Stomach (tissue), 9 donors: ENCODE data around the gene PRDX3. TPM values are rescaled to one million over a fixed set of nuclear protein-coding genes. Genes with fewer than 3 reads are reported as not detected.

Experiments
- DNase-seq, 2 donors: peaks; one replicate each; pipeline versions ENCODE4 v3.0.0 to v3.0.0-alpha.2; 2013 to 2019
- H3K27ac ChIP-seq, 5 donors: fragments of 200-600 bp in 4 of 5; sonication (generic) in 4 of 5; one replicate each; pipeline ENCODE4 v1.5.1; 2013 to 2019; ENCODE audit warnings: mild to moderate bottlenecking in 1 of 5, moderate library complexity in 1 of 5
- H3K27me3 ChIP-seq, 3 donors: fragments of 200-600 bp; sonication (generic); one replicate each; pipeline ENCODE4 v1.5.1; 2017 to 2019; ENCODE audit warnings: mixed run types in 1 of 3
- H3K36me3 ChIP-seq, 4 donors: fragments of 200-600 bp; sonication (generic); 1 replicate in 3 of 4; 2 replicates in 1 of 4; pipeline ENCODE4 v1.5.1; 2016 to 2019
- H3K4me1 ChIP-seq, 4 donors: fragments of 200-600 bp; sonication (generic); one replicate each; pipeline ENCODE4 v1.5.1; 2016 to 2019
- H3K4me3 ChIP-seq, 4 donors: fragments of 200-600 bp; sonication (generic) in 3 of 4; one replicate each; pipeline ENCODE4 v1.5.1; 2016 to 2019; ENCODE audit warnings: mild to moderate bottlenecking in 1 of 4
- H3K9me3 ChIP-seq, 4 donors: fragments of 200-600 bp; sonication (generic); one replicate each; pipeline ENCODE4 v1.5.1; 2016 to 2019
- CTCF ChIP-seq, 7 experiments: fragments of 450-650 bp in 4 of 7; fragments of 200-600 bp in 3 of 7; sonication (generic) in 3 of 7; IDR thresholded peaks; one replicate each; pipeline ENCODE4 v1.5.1; 2016 to 2019; ENCODE audit warnings: antibody characterized with exemption in 7 of 7, control low read depth in 2 of 7, mild to moderate bottlenecking in 1 of 7
- EP300 ChIP-seq: sonication (generic); formaldehyde crosslinking; IDR thresholded peaks from one replicate; pipeline ENCODE4 v1.6.1; 2017; ENCODE audit warnings: antibody characterized with exemption
- POLR2A ChIP-seq, 4 donors: fragments of 450-650 bp; IDR thresholded peaks; one replicate each; pipeline ENCODE4 v1.6.1; 2016; ENCODE audit warnings: antibody characterized with exemption in 4 of 4, control low read depth in 2 of 4, mild to moderate bottlenecking in 1 of 4, moderate library complexity in 1 of 4
- POLR2AphosphoS5 ChIP-seq, 3 donors: sonication (generic); formaldehyde crosslinking; IDR thresholded peaks; one replicate each; pipeline ENCODE4 v1.6.1; 2016; ENCODE audit warnings: antibody characterized with exemption in 3 of 3
- WGBS, 5 donors: extraction: QIAGEN DNeasy Blood & Tissue Kit in 3 of 5; methylation state at CpG; one replicate each; pipeline versions ENCODE4 v1.1.5 to v1.1.7; 2013 to 2018; 5-methylcytosine and 5-hydroxymethylcytosine counted together
- intact Hi-C: fragments of 100-400 bp; cut with DNase I; formaldehyde crosslinking; loops from one replicate; pipeline ENCODE4 v1.15.1; 2023; ENCODE audit warnings: low total_unique reads
- polyA plus RNA-seq, 3 donors: library from polyadenylated mRNA; stranded (reverse); fragments of 200-250 nt; gene quantifications; one replicate each; pipeline ENCODE4 v1.2.3, GENCODE V29; 2013
- total RNA-seq, 5 donors: library from RNA; depleted of rRNA; stranded (reverse); fragments of >200 nt; gene quantifications; one replicate each; pipeline versions ENCODE4 v1.1.0 to v1.2.3, GENCODE V29; 2014 to 2016
- donor health status: healthy with polysubstance abuse.
- donor health status: Bipolar disorder and iron deficiency.
- donor health status: healthy.

PRDX3 gene
- total and polyA plus RNA-seq, 8 donors: 11.9 to 163 (median 118) TPM

GRCh38 chr10:119166564-119166963, 12.0 kb downstream of the PRDX3 start:
- peak overlapping the region in 1 of 4 donors; percentile 82 for H3K4me3 ChIP-seq
- TF ChIP-seq EP300 (no peak), POLR2AphosphoS5 (IDR thresholded peaks at IDR 0.05) (no peak), CTCF (IDR thresholded peaks at IDR 0.05) (no peak), POLR2A (IDR thresholded peaks at IDR 0.05) (no peak)
- H3K4me1 ChIP-seq: peaks cover 0 to 33% (median 22%) of the 10 kb centered on the region in 4 donors
- peaks cover 36 to 48% (median 45%) of the 10 kb centered on the region in 4 donors for H3K36me3 ChIP-seq
- DNase-seq: no peak
- H3K27ac ChIP-seq: peak overlapping the region in 4 of 5 donors; percentile 87 to 92 (median 91)
- 64 to 71% (median 69%) methylated on average over 8 of the region's 8 CpGs for WGBS, 5 donors
- intact Hi-C loops: no loop called here
- no peaks in the 10 kb centered on the region for H3K9me3 ChIP-seq
- no peaks in the 10 kb centered on the region for H3K27me3 ChIP-seq

- Histone ChIP-seq H3K27me3 (no peaks in the 10 kb centered on the region), H3K9me3 (no peaks in the 10 kb centered on the region), H3K36me3 (peaks cover 32 to 45% (median 42%) of the 10 kb centered on the region in 4 donors), H3K27ac (peak overlapping the region; percentile 83 to 92 (median 90)), H3K4me1 (peaks cover 0 to 36% (median 24%) of the 10 kb centered on the region in 4 donors), H3K4me3 (peak overlapping the region; percentile 72 to 89 (median 80))
- WGBS, 5 donors: 64 to 69% (median 67%) methylated on average over 7 of the region's 7 CpGs
- DNase-seq: no peak
- intact Hi-C loops: no loop called here
- TF ChIP-seq EP300 (no peak), POLR2AphosphoS5 (IDR thresholded peaks at IDR 0.05) (no peak), CTCF (IDR thresholded peaks at IDR 0.05) (no peak), POLR2A (IDR thresholded peaks at IDR 0.05) (no peak)
Observed at GRCh38 chr10:119166118-119166500, 12.5 kb downstream of the PRDX3 start.

- peak within 1 kb of the TSS; percentile 72 to 89 (median 80) for H3K4me3 ChIP-seq
- no peak for TF ChIP-seq POLR2A (IDR thresholded peaks at IDR 0.05)
- no peak for TF ChIP-seq EP300
- peak in 2 of 3 donors; percentile 65 to 81 for TF ChIP-seq POLR2AphosphoS5 (IDR thresholded peaks at IDR 0.05)
- TF ChIP-seq CTCF (IDR thresholded peaks at IDR 0.05): no peak
- WGBS, 5 donors: 0 to 2% (median 1%) methylated on average over 29 to 90 of the region's 90 CpGs
- H3K27ac ChIP-seq: peak within 1 kb of the TSS; percentile 83 to 92 (median 90)
- H3K4me1 ChIP-seq: peaks cover 0 to 36% (median 24%) of the 10 kb centered on the region in 4 donors
- no peaks in the 10 kb centered on the region for H3K9me3 ChIP-seq
- no peaks in the 10 kb centered on the region for H3K27me3 ChIP-seq
- H3K36me3 ChIP-seq: peaks cover 28 to 45% (median 42%) of the 10 kb centered on the region in 4 donors
- peak; percentile 83 to 92 for DNase-seq
- intact Hi-C loops: no loop called here
Observed at GRCh38 chr10:119165171-119166117, 13.2 kb downstream of the PRDX3 start, which contains the start of gene SFXN4. Gene SFXN4 (minus strand): TSS chr10:119165714. CDS start chr10:119165647, 67 bp downstream.

- no peaks in the 10 kb centered on the region for H3K27me3 ChIP-seq
- intact Hi-C loops: no loop called here
- H3K9me3 ChIP-seq: no peaks in the 10 kb centered on the region
- H3K36me3 ChIP-seq: peaks cover 15 to 45% (median 41%) of the 10 kb centered on the region in 4 donors
- DNase-seq: no peak
- WGBS, 5 donors: 88 to 98% (median 95%) methylated on average over 5 of the region's 5 CpGs
- H3K4me3 ChIP-seq: no peak overlapping the region
- no peak for TF ChIP-seq POLR2A (IDR thresholded peaks at IDR 0.05)
- TF ChIP-seq EP300: no peak
- no peak for TF ChIP-seq CTCF (IDR thresholded peaks at IDR 0.05)
- TF ChIP-seq POLR2AphosphoS5 (IDR thresholded peaks at IDR 0.05): no peak
- peaks cover 0 to 36% (median 24%) of the 10 kb centered on the region in 4 donors for H3K4me1 ChIP-seq
- H3K27ac ChIP-seq: no peak overlapping the region
Observed at GRCh38 chr10:119162452-119163092, 16.0 kb downstream of the PRDX3 start.
